PC-9 (cell line): ENCODE results near the gene NFKBIB. TPM values are rescaled to one million over a fixed set of nuclear protein-coding genes. Genes with fewer than 3 reads are reported as not detected.

Experiments used
- BruUV-seq: library from RNA; stranded (reverse); fragments of 400-500 nt; replicated peaks from 2 replicates; lab custom pipeline; 2021; lab: Mats Ljungman, UMichigan
- CTCF ChIA-PET: fragments of 300-600 bp; sonication (Branson Sonifier 250); formaldehyde crosslinking; loops from one replicate; lab custom pipeline; 2022; ENCODE audit warnings: antibody characterized with exemption; lab: Charles Lee
- POLR2A ChIA-PET: fragments of 300-600 bp; sonication (Branson Sonifier 250); formaldehyde crosslinking; loops from one replicate; lab custom pipeline; 2022; ENCODE audit warnings: antibody characterized with exemption; ENCODE audit not compliant: unreplicated experiment; lab: Charles Lee
- DNase-seq, 2 experiments: peaks; one replicate each; pipeline versions ENCODE4 v3.0.0 to v3.0.0-alpha.2; 2015 to 2022; ENCODE audit warnings: mixed read lengths in 1 of 2
- H2AFZ ChIP-seq: fragments of 200-600 bp; sonication (generic); 2 replicates; pipeline ENCODE4 v1.8.1; 2017; ENCODE audit warnings: antibody characterized with exemption
- H3F3A ChIP-seq: fragments of 200-600 bp; sonication (generic); 2 replicates; pipeline ENCODE4 v1.8.1; 2017; ENCODE audit warnings: antibody characterized with exemption, mild to moderate bottlenecking, low read depth; ENCODE audit not compliant: insufficient read depth
- H3K27ac ChIP-seq: fragments of 200-600 bp; sonication (generic); 2 replicates; pipeline ENCODE4 v1.6.1; 2016; ENCODE audit warnings: mixed run types
- H3K27me3 ChIP-seq: fragments of 200-600 bp; sonication (generic); 2 replicates; pipeline ENCODE4 v1.6.1; 2016; ENCODE audit warnings: low read depth, mixed run types; ENCODE audit not compliant: insufficient read depth
- H3K36me3 ChIP-seq: fragments of 200-600 bp; sonication (generic); 2 replicates; pipeline ENCODE4 v1.6.1; 2016; ENCODE audit warnings: low read depth, mixed run types
- H3K4me1 ChIP-seq: fragments of 200-600 bp; sonication (generic); replicated peaks from 2 replicates; pipeline ENCODE4 v1.6.1; 2016; ENCODE audit warnings: mixed run types; ENCODE audit not compliant: insufficient read depth
- H3K4me2 ChIP-seq: fragments of 200-600 bp; sonication (generic); 2 replicates; pipeline ENCODE4 v1.6.1; 2017; ENCODE audit warnings: mixed run types
- H3K4me3 ChIP-seq: fragments of 200-600 bp; sonication (generic); 2 replicates; pipeline ENCODE4 v1.6.1; 2016; ENCODE audit warnings: mixed run types
- H3K79me2 ChIP-seq: fragments of 200-600 bp; sonication (generic); 2 replicates; pipeline ENCODE4 v1.6.1; 2017; ENCODE audit warnings: low read depth, mixed run types
- H3K9me2 ChIP-seq: fragments of 200-600 bp; sonication (generic); 2 replicates; pipeline ENCODE4 v1.8.1; 2017; ENCODE audit warnings: mild to moderate bottlenecking; ENCODE audit not compliant: insufficient read depth
- H3K9me3 ChIP-seq: fragments of 200-600 bp; sonication (generic); 2 replicates; pipeline ENCODE4 v1.8.1; 2016; ENCODE audit warnings: low read depth; ENCODE audit not compliant: insufficient read depth
- H4K20me1 ChIP-seq: fragments of 200-600 bp; sonication (generic); 2 replicates; pipeline ENCODE4 v1.8.1; 2017; ENCODE audit not compliant: insufficient read depth
- EZH2 ChIP-seq: fragments of 200-600 bp; sonication (generic); IDR thresholded peaks from 2 replicates; pipeline ENCODE4 v1.8.0; 2017; ENCODE audit warnings: antibody characterized with exemption, low read depth
- intact Hi-C: fragments of 100-400 bp; cut with micrococcal nuclease; formaldehyde crosslinking; loops from one replicate; pipeline ENCODE4 v1.10.0; 2022; ENCODE audit not compliant: unreplicated experiment
- total RNA-seq: library from RNA; stranded (reverse); gene quantifications from 2 replicates; pipeline ENCODE4 v1.2.3, GENCODE V29; 2021
- TF ChIP-seq, protein P1 (sequence below): fragments of 200-600 bp; sonication (generic); conservative IDR thresholded peaks from 2 replicates; pipeline ENCODE4 v1.6.1; 2017; ENCODE audit warnings: mixed run types, antibody characterized with exemption, mild to moderate bottlenecking, moderate library complexity

The NFKBIB gene
- total RNA-seq, 1 experiment from 2014 or later = 21.6 TPM

DNA sequence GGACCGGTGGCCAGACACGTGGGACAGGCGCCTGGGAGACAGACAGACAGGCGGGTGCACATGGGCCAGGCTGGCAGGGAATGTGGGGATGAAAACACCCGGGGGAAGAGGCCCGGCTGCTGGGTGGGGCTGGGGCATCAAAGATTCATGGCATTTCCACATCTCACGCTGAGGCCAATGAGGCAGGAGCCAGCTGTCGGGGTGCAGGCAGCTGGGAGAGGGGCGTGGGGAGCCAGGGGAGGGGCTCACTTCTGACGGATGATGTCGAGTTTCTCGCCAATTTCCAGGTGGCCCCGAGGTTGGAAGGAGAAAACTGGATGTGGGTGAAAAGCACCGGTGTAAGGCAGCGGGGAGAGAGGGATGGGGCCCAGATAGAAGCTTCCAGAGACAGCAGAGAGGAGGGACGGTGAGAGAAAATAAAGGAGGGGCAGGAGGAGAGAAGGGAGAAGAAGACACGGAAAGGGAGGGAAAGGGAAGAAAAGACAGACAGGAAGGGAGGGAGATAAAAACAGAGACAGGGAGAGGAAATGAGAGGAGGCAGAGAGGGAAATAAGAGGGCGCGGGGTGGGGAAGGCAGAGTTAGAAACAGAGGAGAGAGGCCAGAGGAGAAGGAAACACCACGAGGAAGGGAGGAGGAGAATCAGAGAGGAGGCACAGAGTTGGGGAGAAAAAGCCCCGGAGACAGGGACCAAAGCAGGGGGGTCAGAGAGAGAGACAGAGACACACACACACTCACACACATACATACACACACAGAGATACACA, 20.2 kb downstream of the NFKBIB start:
- peaks cover 7% of the 10 kb centered on the region; the same call in 1 of the 2 replicates for H3F3A ChIP-seq
- POLR2A ChIA-PET = no interaction called here
- intact Hi-C loops = no loop called here

DNA sequence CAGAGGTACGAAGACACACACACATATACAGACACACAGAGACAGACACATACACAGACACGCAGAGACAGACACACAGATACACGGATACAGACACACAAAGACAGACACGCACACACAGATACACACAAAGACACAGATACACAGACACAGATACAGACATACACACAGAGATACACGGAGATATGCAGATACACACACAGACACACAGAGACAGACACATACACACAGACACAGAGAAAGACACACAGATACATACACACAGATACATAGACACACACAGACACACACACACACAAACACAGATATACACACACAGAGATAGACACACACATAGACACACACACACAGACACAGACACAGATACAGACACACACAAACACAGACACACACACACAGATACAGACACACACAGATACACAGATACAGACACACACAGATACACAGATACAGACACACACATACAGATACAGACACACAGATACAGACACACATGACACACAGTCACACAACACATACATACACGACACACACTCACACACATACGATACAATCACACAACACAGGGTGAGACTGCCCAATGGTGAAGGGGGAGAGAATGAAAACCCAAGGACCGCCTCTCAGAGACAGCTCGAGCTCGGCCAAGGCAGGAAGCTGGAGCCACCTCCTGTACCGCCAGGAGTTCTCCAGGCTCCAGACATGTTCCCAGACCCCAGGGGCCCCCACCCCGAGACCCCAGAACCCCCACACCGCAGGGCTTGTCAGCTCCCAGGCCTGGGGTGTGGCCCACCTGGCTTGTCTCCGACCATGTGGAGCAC, 21.0 kb downstream of the NFKBIB start:
- POLR2A ChIA-PET = no interaction called here
- H3K9me2 ChIP-seq = no peaks in the 10 kb centered on the region
- intact Hi-C loops = no loop called here
- peaks cover 7% of the 10 kb centered on the region; the same call in 1 of the 2 replicates for H3F3A ChIP-seq
- H3K4me1 ChIP-seq = no peaks in the 10 kb centered on the region
- no TSS peak for BruUV-seq
- H3K36me3 ChIP-seq = no peaks in the 10 kb centered on the region
- TF ChIP-seq, protein P1, sequence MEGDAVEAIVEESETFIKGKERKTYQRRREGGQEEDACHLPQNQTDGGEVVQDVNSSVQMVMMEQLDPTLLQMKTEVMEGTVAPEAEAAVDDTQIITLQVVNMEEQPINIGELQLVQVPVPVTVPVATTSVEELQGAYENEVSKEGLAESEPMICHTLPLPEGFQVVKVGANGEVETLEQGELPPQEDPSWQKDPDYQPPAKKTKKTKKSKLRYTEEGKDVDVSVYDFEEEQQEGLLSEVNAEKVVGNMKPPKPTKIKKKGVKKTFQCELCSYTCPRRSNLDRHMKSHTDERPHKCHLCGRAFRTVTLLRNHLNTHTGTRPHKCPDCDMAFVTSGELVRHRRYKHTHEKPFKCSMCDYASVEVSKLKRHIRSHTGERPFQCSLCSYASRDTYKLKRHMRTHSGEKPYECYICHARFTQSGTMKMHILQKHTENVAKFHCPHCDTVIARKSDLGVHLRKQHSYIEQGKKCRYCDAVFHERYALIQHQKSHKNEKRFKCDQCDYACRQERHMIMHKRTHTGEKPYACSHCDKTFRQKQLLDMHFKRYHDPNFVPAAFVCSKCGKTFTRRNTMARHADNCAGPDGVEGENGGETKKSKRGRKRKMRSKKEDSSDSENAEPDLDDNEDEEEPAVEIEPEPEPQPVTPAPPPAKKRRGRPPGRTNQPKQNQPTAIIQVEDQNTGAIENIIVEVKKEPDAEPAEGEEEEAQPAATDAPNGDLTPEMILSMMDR = no peak
- no peak for TF ChIP-seq EZH2
- H3K9me3 ChIP-seq = no peaks in the 10 kb centered on the region
- H3K79me2 ChIP-seq = no peaks in the 10 kb centered on the region
- H3K27ac ChIP-seq = no peak overlapping the region
- no peak overlapping the region for H3K4me2 ChIP-seq
- no peaks in the 10 kb centered on the region for H4K20me1 ChIP-seq
- CTCF ChIA-PET = no interaction called here
- H3K4me3 ChIP-seq = no peak overlapping the region
- no peaks in the 10 kb centered on the region for H3K27me3 ChIP-seq
- DNase-seq = no peak
- H2AFZ ChIP-seq = no peak overlapping the region

More for the DNA sequence above, 20.2 kb downstream of the NFKBIB start:
- CTCF ChIA-PET = no interaction called here
- BruUV-seq = no TSS peak
- Histone ChIP-seq H3K79me2 (no peaks in the 10 kb centered on the region), H3K27ac (no peak overlapping the region), H3K4me1 (no peaks in the 10 kb centered on the region), H3K9me3 (no peaks in the 10 kb centered on the region), H2AFZ (no peak overlapping the region), H3K27me3 (no peaks in the 10 kb centered on the region), H3K9me2 (no peaks in the 10 kb centered on the region), H3K36me3 (no peaks in the 10 kb centered on the region), H4K20me1 (no peaks in the 10 kb centered on the region), H3K4me3 (no peak overlapping the region), H3K4me2 (no peak overlapping the region)
- DNase-seq = no peak
- TF ChIP-seq, protein P1 = no peak
- TF ChIP-seq EZH2 = no peak

DNA sequence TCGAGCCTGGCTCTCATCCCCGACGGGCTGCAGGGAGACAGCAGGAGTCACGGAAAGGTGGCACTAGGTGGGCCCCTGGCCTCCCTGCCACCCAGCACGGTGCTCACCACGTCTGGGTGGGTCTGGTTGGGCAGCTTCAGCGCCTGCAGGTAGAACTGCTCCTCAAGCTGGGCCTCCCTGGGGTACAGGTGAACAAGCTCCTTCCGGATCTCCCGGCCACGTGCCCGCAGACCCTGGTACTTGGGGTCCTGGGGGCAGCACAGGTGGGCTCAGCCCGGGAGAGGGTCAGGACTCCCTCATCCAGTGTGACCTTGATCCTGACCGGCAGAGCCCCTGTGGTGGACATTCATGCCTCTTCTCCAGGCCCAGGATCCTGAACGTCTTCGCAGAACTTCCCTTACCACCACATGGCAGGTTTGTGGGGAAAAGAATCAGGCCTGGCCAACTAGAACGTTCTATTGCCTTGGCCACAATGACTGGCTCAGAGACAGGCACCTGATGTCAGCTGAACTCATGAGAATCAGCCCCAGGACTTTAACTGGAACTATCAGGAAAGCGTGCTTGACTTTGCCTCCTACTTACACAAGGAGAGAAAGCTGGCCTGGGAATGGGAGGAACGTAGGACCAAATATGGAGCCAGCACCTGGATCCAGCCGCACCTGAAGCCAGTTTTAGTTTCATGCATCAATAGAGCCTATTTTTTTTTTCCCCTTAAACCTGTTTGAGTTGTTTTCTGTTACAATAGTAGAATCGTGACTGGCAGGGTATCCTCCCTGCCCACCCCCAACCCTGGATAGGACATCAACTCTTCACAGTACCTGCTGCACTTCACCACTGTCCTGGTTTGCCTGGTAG, 21.9 kb downstream of the NFKBIB start:
- intact Hi-C loops = no loop called here
- CTCF ChIA-PET = no interaction called here
- TF ChIP-seq EZH2 = no peak
- TF ChIP-seq, protein P1 = no peak
- no peak overlapping the region for H3K27ac ChIP-seq
- H3K9me2 ChIP-seq = no peaks in the 10 kb centered on the region
- no peaks in the 10 kb centered on the region for H3K9me3 ChIP-seq
- no peak overlapping the region for H3K4me2 ChIP-seq
- no peaks in the 10 kb centered on the region for H3K79me2 ChIP-seq
- BruUV-seq = no TSS peak
- POLR2A ChIA-PET = no interaction called here
- no peak for DNase-seq
- H3K27me3 ChIP-seq = no peaks in the 10 kb centered on the region
- peaks cover 7% of the 10 kb centered on the region; the same call in 1 of the 2 replicates for H3F3A ChIP-seq
- no peaks in the 10 kb centered on the region for H4K20me1 ChIP-seq
- H3K4me3 ChIP-seq = no peak overlapping the region
- H3K4me1 ChIP-seq = no peaks in the 10 kb centered on the region
- no peak overlapping the region for H2AFZ ChIP-seq
- H3K36me3 ChIP-seq = no peaks in the 10 kb centered on the region
